Natural killer cell (primary cell): ENCODE data around the gene RPUSD4. TPM values are rescaled to one million over a fixed set of nuclear protein-coding genes. Genes with fewer than 3 reads are reported as not detected.

Experiments used
- ATAC-seq, 3 donors: fragments of 150-1000 bp in 2 of 3; fragments of 200-7000 bp in 1 of 3; cut with Tn5 transposase; 1 replicate in 1 of 3; 2 replicates in 2 of 3; pipeline ENCODE4 v1.10.0; 2021; ENCODE audit warnings: mild to moderate bottlenecking in 2 of 3, moderate library complexity in 2 of 3
- DNase-seq, 2 donors: peaks; one replicate each; pipeline versions ENCODE4 v3.0.0 to v3.0.0-alpha.2; 2013 to 2021; ENCODE audit warnings: mixed read lengths in 1 of 2
- H3K27ac ChIP-seq: one replicate; pipeline ENCODE4 v1.5.1; 2013; ENCODE audit warnings: mild to moderate bottlenecking, low read length
- H3K27me3 ChIP-seq: one replicate; pipeline ENCODE4 v1.6.1; 2013; ENCODE audit warnings: low read length; ENCODE audit not compliant: control insufficient read depth, insufficient read depth
- H3K36me3 ChIP-seq: one replicate; pipeline ENCODE4 v1.6.1; 2013; ENCODE audit warnings: low read length; ENCODE audit not compliant: control insufficient read depth, insufficient read depth
- H3K4me1 ChIP-seq: one replicate; pipeline ENCODE4 v1.6.1; 2013; ENCODE audit warnings: low read length; ENCODE audit not compliant: control insufficient read depth, insufficient read depth
- H3K4me3 ChIP-seq: one replicate; pipeline ENCODE4 v1.5.1; 2013; ENCODE audit warnings: low read length
- H3K9me3 ChIP-seq: one replicate; pipeline ENCODE4 v1.6.1; 2013; ENCODE audit warnings: low read length; ENCODE audit not compliant: control insufficient read depth, insufficient read depth
- H3K27ac Mint-ChIP-seq, 2 donors: one replicate each; pipeline ENCODE4 v1.8.0; 2022; ENCODE audit warnings: mild to moderate bottlenecking in 2 of 2, mixed read lengths in 2 of 2, moderate library complexity in 1 of 2
- H3K27me3 Mint-ChIP-seq, 2 donors: one replicate each; pipeline ENCODE4 v1.8.0; 2022; ENCODE audit warnings: low read depth in 2 of 2, mixed read lengths in 2 of 2
- H3K36me3 Mint-ChIP-seq: one replicate; pipeline ENCODE4 v1.8.0; 2022; ENCODE audit warnings: mixed read lengths
- H3K4me1 Mint-ChIP-seq, 2 donors: one replicate each; pipeline ENCODE4 v1.8.0; 2022; ENCODE audit warnings: mixed read lengths in 2 of 2
- H3K4me3 Mint-ChIP-seq: one replicate; pipeline ENCODE4 v1.8.0; 2022; ENCODE audit warnings: mild to moderate bottlenecking, moderate library complexity, mixed read lengths
- H3K9me3 Mint-ChIP-seq, 2 donors: one replicate each; pipeline ENCODE4 v1.8.0; 2022; ENCODE audit warnings: mixed read lengths in 2 of 2
- WGBS: methylation state at CpG from one replicate; pipeline ENCODE4 v1.1.7; 2013; ENCODE audit warnings: missing lambda C conversion rate; ENCODE audit not compliant: insufficient coverage; 5-methylcytosine and 5-hydroxymethylcytosine counted together
- intact Hi-C: fragments of 100-400 bp; cut with micrococcal nuclease; formaldehyde crosslinking; loops from one replicate; pipeline ENCODE4 v1.14.2; 2022
- total RNA-seq, 4 donors: library from RNA; stranded (reverse); fragments of 120-200 nt in 1 of 4; gene quantifications; one replicate each; pipeline versions ENCODE4 v1.2.3 to v1.2.4, GENCODE V29; 2013 to 2022
- TF ChIP-seq, protein P1 (sequence below): fragments of 200-600 bp; IDR thresholded peaks from one replicate; pipeline ENCODE4 v1.8.0; 2022; ENCODE audit warnings: antibody characterized with exemption

The RPUSD4 gene
- total RNA-seq, 3 donors from 2014 or later (not counting 1 experiment from before 2014, with no cell fraction given), result 27.1 to 41.7 (median 38.9) TPM

DNA sequence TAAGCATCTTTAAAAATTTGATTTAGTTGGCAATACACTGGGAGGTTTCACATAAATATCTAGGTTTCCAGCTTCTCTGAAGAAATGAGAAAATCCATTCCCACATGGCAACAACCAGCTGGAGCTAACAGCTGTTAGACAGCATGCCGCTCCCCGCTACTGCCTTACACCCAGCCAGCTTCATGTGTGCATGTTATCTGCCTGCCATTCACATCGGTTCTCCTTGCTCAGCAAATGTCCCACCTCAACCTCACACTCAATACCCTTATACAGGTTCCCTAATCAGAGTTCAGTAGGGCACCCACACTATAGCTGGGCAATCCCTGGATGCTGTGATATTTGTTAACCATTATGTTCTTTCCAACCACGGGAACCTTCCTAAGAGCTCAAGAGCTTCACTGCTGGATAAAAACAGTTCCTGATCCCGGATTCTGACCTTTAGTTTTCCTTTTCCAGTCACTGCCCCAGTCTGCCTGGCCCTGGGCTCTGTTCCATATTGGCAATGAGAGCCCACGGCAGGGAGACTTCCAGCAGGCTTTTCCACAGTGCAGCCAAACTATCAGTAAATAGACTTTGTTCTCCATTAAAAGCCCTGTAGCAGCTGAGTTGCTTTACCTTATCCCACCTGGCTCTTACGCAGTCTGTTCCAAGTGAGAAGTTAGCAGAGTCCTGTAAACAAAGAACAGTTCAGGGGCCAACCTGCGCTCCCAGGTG is 8.6 kb downstream of the RPUSD4 start:
- ATAC-seq (no peak), DNase-seq (no peak)
- Histone ChIP-seq H3K27ac (no peak overlapping the region), H3K4me3 (no peak overlapping the region), H3K9me3 (no peaks in the 10 kb centered on the region), H3K27me3 (no peaks in the 10 kb centered on the region), H3K4me1 (no peaks in the 10 kb centered on the region), H3K36me3 (peaks cover 67% of the 10 kb centered on the region)
- 85% methylated on average over 8 of the region's 8 CpGs for WGBS
- H3K27ac Mint-ChIP-seq, result no peak overlapping the region
- intact Hi-C loops, result no loop called here
- H3K4me1 Mint-ChIP-seq, result peaks cover 0 to 6% of the 10 kb centered on the region in 2 donors
- TF ChIP-seq, protein P1, sequence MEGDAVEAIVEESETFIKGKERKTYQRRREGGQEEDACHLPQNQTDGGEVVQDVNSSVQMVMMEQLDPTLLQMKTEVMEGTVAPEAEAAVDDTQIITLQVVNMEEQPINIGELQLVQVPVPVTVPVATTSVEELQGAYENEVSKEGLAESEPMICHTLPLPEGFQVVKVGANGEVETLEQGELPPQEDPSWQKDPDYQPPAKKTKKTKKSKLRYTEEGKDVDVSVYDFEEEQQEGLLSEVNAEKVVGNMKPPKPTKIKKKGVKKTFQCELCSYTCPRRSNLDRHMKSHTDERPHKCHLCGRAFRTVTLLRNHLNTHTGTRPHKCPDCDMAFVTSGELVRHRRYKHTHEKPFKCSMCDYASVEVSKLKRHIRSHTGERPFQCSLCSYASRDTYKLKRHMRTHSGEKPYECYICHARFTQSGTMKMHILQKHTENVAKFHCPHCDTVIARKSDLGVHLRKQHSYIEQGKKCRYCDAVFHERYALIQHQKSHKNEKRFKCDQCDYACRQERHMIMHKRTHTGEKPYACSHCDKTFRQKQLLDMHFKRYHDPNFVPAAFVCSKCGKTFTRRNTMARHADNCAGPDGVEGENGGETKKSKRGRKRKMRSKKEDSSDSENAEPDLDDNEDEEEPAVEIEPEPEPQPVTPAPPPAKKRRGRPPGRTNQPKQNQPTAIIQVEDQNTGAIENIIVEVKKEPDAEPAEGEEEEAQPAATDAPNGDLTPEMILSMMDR, result no peak
- H3K27me3 Mint-ChIP-seq, result no peaks in the 10 kb centered on the region
- no peak overlapping the region for H3K4me3 Mint-ChIP-seq
- H3K36me3 Mint-ChIP-seq, result peaks cover 24% of the 10 kb centered on the region
- H3K9me3 Mint-ChIP-seq, result no peaks in the 10 kb centered on the region

DNA sequence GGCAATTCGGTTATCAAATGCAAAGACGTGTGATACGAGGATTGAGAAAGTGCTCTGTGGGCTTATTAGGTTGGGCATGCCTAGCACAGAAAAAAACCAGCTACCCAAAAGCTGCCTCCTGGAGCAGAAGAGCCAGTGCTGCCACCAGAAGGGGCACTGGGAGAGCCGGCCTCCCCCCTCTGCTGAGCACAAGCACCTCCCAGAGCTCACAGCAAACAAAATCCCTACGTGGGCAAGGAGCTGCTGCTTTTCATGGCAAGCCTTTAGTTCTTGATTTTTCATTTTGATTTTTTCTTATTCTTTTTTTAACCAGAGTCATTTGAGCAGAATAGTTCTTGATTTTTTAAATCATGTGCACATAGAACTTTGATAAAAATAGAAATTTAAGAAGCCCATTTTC is 12.8 kb downstream of the RPUSD4 start:
- ATAC-seq (no peak), DNase-seq (no peak)
- intact Hi-C loops, result no loop called here
- Mint-ChIP-seq H3K9me3 (no peaks in the 10 kb centered on the region), H3K4me3 (no peak overlapping the region), H3K36me3 (peaks cover 51% of the 10 kb centered on the region), H3K4me1 (peaks cover 0 to 7% of the 10 kb centered on the region in 2 donors), H3K27ac (no peak overlapping the region), H3K27me3 (no peaks in the 10 kb centered on the region)
- Histone ChIP-seq H3K4me3 (no peak overlapping the region), H3K4me1 (no peaks in the 10 kb centered on the region), H3K36me3 (peaks cover 53% of the 10 kb centered on the region), H3K27ac (no peak overlapping the region), H3K9me3 (no peaks in the 10 kb centered on the region), H3K27me3 (no peaks in the 10 kb centered on the region)
- TF ChIP-seq, protein P1, result no peak
- 97% methylated on average over 5 of the region's 5 CpGs for WGBS

DNA sequence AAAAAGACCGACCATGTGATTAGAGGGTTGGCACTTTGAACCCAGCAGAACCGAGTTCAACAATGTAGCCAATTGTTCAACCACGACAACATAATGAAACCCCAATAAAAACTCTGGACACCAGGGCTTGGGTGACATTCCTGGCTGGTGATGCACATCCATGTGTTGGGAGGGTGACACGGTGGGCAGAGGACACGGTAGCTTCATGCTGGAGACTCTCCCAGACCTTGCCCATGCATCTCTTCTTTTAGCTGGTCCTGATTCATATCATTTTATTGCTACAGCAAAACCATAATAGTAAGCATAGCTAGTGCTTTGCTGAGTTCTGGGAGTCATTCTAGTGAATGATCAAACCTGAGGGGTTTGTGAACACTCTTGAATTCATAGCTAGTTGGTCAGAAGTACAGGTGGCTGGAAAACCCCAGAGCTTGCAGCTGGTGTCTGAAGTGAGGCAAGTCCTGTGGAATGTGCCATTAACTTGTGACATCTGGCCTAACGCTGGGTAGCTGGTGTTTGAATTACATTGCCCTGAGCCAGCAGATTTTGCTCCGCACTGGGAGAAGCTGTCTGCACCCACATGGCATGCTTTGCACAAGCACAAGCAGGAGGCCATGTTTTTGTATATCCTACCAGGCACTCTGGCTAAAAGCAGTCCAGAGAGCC is 14.0 kb downstream of the RPUSD4 start:
- Mint-ChIP-seq H3K27me3 (no peaks in the 10 kb centered on the region), H3K27ac (no peak overlapping the region), H3K9me3 (no peaks in the 10 kb centered on the region), H3K36me3 (peaks cover 45% of the 10 kb centered on the region), H3K4me3 (no peak overlapping the region), H3K4me1 (peaks cover 0 to 7% of the 10 kb centered on the region in 2 donors)
- WGBS, result 95% methylated on average over 7 of the region's 7 CpGs
- Histone ChIP-seq H3K36me3 (peaks cover 51% of the 10 kb centered on the region), H3K4me3 (no peak overlapping the region), H3K4me1 (no peaks in the 10 kb centered on the region), H3K27ac (no peak overlapping the region), H3K27me3 (no peaks in the 10 kb centered on the region), H3K9me3 (no peaks in the 10 kb centered on the region)
- no peak for DNase-seq
- intact Hi-C loops, result no loop called here
- TF ChIP-seq, protein P1, result no peak
- ATAC-seq, result no peak
